ENCODE results near the gene POGK. TPM values are rescaled to one million over a fixed set of nuclear protein-coding genes. Genes with fewer than 3 reads are reported as not detected.

Gene POGK
- total and polyA plus RNA-seq, 9 of the 15 experiments (the other 6 are each of a cell fraction or from before 2014, with no cell fraction given): 6.1 to 44.5 (median 24.3) TPM

GRCh38 chr1:166903232-166903631, 64.0 kb downstream of the POGK start (continued):
- TF ChIP-seq CREB5 (CRISPR knock-in tag; IDR thresholded peaks at IDR 0.05): no peak
- no peak for TF ChIP-seq CLOCK (CRISPR knock-in tag; IDR thresholded peaks at IDR 0.05; ENCODE audit: borderline replicate concordance)
- TF ChIP-seq TEAD4 (IDR thresholded peaks at IDR 0.05; ENCODE audit: low read length): peak; percentile 59; the same call in 1 of the 2 replicates
- TF ChIP-seq TEAD4 (CRISPR knock-in tag; IDR thresholded peaks at IDR 0.05; ENCODE audit: borderline replicate concordance): no peak
- TF ChIP-seq USF2 (CRISPR knock-in tag; IDR thresholded peaks at IDR 0.05): peak; percentile 71
- TF ChIP-seq ZNF408 (CRISPR knock-in tag; IDR thresholded peaks at IDR 0.05; ENCODE audit: low read depth): no peak
- no peak for TF ChIP-seq THAP7 (CRISPR knock-in tag; IDR thresholded peaks at IDR 0.05)
- no peak for TF ChIP-seq TEAD2 (tag; IDR thresholded peaks at IDR 0.05)
- TF ChIP-seq CHD1 (IDR thresholded peaks at IDR 0.05; ENCODE audit: low read length): no peak
- peak; percentile 59; the same call in 1 of the 2 replicates for TF ChIP-seq FOXJ2 (tag; IDR thresholded peaks at IDR 0.05)
- TF ChIP-seq PTRF (tag; IDR thresholded peaks at IDR 0.05): no peak
- TF ChIP-seq FOXK2 (conservative IDR thresholded peaks at IDR 0.05 in 1 of 2, IDR thresholded peaks at IDR 0.05 in 1 of 2; ENCODE audit: low read depth in 2 of 2): 0 out of 4 replicates have a peak, but pooled peaks of 1 of the 2 experiments have one; percentile 16
- no peak for TF ChIP-seq CEBPZ (IDR thresholded peaks at IDR 0.05; ENCODE audit: borderline replicate concordance, low read depth, low read length)
- no peak for TF ChIP-seq ZNF695 (CRISPR knock-in tag; IDR thresholded peaks at IDR 0.05)
- peak; percentile 43; the same call in 1 of the 2 replicates for TF ChIP-seq CTBP1 (IDR thresholded peaks at IDR 0.05; ENCODE audit: borderline replicate concordance)
- TF ChIP-seq ZBTB9 (CRISPR knock-in tag; IDR thresholded peaks at IDR 0.05): no peak
- no peak for TF ChIP-seq HSF4 (CRISPR knock-in tag; IDR thresholded peaks at IDR 0.05; ENCODE audit: borderline replicate concordance)
- TF ChIP-seq SPI1 (IDR thresholded peaks at IDR 0.05; ENCODE audit: borderline replicate concordance, low read depth, low read length): peak; percentile 5; the same call in 1 of the 2 replicates
